ENCODE measurements around the gene GSTP1. TPM values are rescaled to one million over a fixed set of nuclear protein-coding genes. Genes with fewer than 3 reads are reported as not detected.

The GSTP1 gene
- total RNA-seq, 1 donor from 2014 or later, result 329 TPM

DNA sequence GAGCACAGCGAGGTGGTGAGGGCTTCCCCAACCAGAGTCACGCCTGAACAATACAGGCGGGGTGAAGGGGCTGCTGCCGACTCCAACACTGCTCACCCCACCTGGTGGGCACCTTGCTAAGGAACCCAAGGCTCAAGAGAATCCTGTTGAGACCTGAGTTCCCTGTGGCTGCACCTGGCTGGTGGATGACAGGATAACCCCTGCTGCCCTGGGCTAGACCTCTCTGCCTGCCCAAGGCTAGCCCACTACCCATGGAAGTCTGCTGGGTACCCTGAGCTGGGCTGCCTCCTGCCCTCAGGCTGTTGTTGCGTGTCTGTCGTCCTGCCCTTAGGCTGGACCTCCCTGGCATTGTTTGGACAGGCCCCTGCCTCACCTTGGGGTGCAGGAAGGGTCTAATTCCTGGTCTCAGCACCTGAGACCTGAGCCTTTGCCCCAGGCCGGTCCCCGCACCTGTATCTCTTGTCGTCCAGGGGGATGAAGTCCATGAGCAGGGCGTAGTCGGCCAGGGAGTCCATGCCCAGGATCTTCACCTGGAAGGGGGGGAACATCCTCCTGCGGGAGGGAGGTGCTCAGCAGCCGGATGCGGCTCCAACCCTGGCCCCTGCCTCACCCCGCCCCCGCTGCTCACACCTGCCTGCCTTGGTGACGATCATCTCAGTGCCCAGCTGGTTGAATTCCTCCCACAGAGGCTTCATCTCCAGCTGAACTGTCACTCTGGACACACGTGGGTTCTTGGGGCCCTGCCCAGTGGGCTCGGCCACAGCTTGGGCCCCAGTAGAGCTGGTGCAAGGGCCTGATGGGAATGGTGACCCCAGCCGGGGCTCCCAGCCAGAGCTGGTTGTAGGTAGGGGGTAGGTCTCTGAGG is 51.0 kb downstream of the GSTP1 start:
- DNase-seq (ENCODE audit: low spot score) (no peak), ATAC-seq (no peak)
- intact Hi-C loops (cut with DNase I), result no loop called here

DNA sequence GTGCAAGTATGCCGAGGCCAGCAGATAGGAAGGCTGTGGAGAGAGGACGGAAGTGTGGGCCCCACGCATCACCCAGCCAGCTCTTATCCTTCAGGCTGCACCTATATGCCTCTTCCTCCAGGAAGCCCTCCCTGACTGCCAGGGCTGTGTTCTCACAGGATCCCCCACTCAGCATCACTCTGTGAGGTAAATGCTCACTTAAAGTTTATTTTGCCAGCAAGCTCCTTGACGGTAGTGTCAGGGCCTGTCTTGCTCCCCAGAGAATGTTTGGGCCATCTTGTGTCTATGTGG is 51.6 kb downstream of the GSTP1 start:
- intact Hi-C loops (cut with DNase I), result no loop called here
- DNase-seq (ENCODE audit: low spot score), result no peak
- ATAC-seq, result no peak

Other genes starting within 250 kb of the GSTP1 start
- 43.5 TPM for gene POLD4, start 230.3 kb upstream of the GSTP1 start, total RNA-seq
- 7.5 TPM for gene CLCF1, start 210.2 kb upstream of the GSTP1 start, total RNA-seq
- 23.8 TPM for gene RAD9A, start 191.8 kb upstream of the GSTP1 start, total RNA-seq
- gene PPP1CA, start 182.0 kb upstream of the GSTP1 start, total RNA-seq, result 56.2 TPM
- gene TBC1D10C, start 179.7 kb upstream of the GSTP1 start, total RNA-seq, result 7.4 TPM
- gene CARNS1, start 168.1 kb upstream of the GSTP1 start, total RNA-seq, result 8.4 TPM
- gene RPS6KB2, start 155.3 kb upstream of the GSTP1 start, total RNA-seq, result 30.8 TPM
- 4.2 TPM for gene PTPRCAP, start 146.1 kb upstream of the GSTP1 start, total RNA-seq
- gene CORO1B, start 140.3 kb upstream of the GSTP1 start, total RNA-seq, result 59.8 TPM
- not detected for gene GPR152, start 131.1 kb upstream of the GSTP1 start, total RNA-seq
- 2.5 TPM for gene CABP4, start 128.5 kb upstream of the GSTP1 start, total RNA-seq
- gene TMEM134, start 114.6 kb upstream of the GSTP1 start, total RNA-seq, result 49.9 TPM
- gene AIP, start 100.8 kb upstream of the GSTP1 start, total RNA-seq, result 72.0 TPM
- gene PITPNM1, start 78.4 kb upstream of the GSTP1 start, total RNA-seq, result 80.0 TPM
- 73.6 TPM for gene CDK2AP2, start 75.7 kb upstream of the GSTP1 start, total RNA-seq
- not detected for gene CABP2, start 60.4 kb upstream of the GSTP1 start, total RNA-seq
- gene NDUFV1, start 23.1 kb downstream of the GSTP1 start, total RNA-seq, result 126 TPM
- gene NUDT8, start 46.1 kb downstream of the GSTP1 start, total RNA-seq, result 7.8 TPM
- gene TBX10, start 56.0 kb downstream of the GSTP1 start, total RNA-seq, result not detected
- 0.45 TPM for gene ACY3, start 66.9 kb downstream of the GSTP1 start, total RNA-seq
- not detected for gene ALDH3B2, start 90.8 kb downstream of the GSTP1 start, total RNA-seq